ENCODE data around the gene C10orf71. TPM values are rescaled to one million over a fixed set of nuclear protein-coding genes. Genes with fewer than 3 reads are reported as not detected.

Gene C10orf71
- polyA plus RNA-seq, 1 donor from 2014 or later = not detected

GRCh38 chr10:49257626-49258349 lies 41.2 kb upstream of the C10orf71 start:
- Histone ChIP-seq H3K9me2 (ENCODE audit: insufficient read depth, low read length) (no peaks in the 10 kb centered on the region), H3K27me3 (ENCODE audit: insufficient read depth, low read depth, low read length) (no peaks in the 10 kb centered on the region), H2AFZ (ENCODE audit: low read depth, low read length) (no peak overlapping the region), H3K4me3 (ENCODE audit: low read length) (no peak overlapping the region), H3K4me2 (ENCODE audit: low read length) (no peak overlapping the region), H3K36me3 (ENCODE audit: insufficient read depth, low read length) (no peaks in the 10 kb centered on the region), H4K20me1 (ENCODE audit: insufficient read depth) (no peaks in the 10 kb centered on the region), H3K9me3 (ENCODE audit: low read length) (no peaks in the 10 kb centered on the region), H3K9ac (ENCODE audit: low read length) (no peak overlapping the region), H3K79me2 (replicated peaks; ENCODE audit: insufficient read depth, low read length) (no peaks in the 10 kb centered on the region), H3K27ac (ENCODE audit: low read length) (no peak overlapping the region), H3F3A (ENCODE audit: insufficient read depth, low read length, poor library complexity, severe bottlenecking) (no peaks in the 10 kb centered on the region)
- no peak for TF ChIP-seq MXI1 (conservative IDR thresholded peaks at IDR 0.05; ENCODE audit: poor library complexity, severe bottlenecking)
- TF ChIP-seq, protein P1, sequence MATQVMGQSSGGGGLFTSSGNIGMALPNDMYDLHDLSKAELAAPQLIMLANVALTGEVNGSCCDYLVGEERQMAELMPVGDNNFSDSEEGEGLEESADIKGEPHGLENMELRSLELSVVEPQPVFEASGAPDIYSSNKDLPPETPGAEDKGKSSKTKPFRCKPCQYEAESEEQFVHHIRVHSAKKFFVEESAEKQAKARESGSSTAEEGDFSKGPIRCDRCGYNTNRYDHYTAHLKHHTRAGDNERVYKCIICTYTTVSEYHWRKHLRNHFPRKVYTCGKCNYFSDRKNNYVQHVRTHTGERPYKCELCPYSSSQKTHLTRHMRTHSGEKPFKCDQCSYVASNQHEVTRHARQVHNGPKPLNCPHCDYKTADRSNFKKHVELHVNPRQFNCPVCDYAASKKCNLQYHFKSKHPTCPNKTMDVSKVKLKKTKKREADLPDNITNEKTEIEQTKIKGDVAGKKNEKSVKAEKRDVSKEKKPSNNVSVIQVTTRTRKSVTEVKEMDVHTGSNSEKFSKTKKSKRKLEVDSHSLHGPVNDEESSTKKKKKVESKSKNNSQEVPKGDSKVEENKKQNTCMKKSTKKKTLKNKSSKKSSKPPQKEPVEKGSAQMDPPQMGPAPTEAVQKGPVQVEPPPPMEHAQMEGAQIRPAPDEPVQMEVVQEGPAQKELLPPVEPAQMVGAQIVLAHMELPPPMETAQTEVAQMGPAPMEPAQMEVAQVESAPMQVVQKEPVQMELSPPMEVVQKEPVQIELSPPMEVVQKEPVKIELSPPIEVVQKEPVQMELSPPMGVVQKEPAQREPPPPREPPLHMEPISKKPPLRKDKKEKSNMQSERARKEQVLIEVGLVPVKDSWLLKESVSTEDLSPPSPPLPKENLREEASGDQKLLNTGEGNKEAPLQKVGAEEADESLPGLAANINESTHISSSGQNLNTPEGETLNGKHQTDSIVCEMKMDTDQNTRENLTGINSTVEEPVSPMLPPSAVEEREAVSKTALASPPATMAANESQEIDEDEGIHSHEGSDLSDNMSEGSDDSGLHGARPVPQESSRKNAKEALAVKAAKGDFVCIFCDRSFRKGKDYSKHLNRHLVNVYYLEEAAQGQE (IDR thresholded peaks at IDR 0.05; ENCODE audit: borderline replicate concordance) = no peak

DNA sequence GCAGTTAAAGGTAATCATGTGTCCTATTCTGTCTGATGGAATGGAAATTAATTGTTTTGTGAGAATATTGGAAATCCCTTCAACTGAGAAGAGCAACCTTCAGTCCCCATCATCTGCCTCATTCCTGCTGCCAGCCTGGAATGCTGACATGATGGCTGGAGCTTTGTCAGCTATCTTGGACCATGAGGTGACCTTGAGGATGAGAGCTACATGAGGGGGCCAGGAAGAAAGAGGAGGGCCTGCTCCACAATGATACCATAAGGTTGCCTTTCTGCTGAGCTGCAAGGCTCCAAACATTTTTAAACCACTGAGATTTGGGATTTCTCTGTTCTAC lies 40.7 kb upstream of the C10orf71 start:
- Histone ChIP-seq H2AFZ (ENCODE audit: low read depth, low read length) (no peak overlapping the region), H3K79me2 (replicated peaks; ENCODE audit: insufficient read depth, low read length) (no peaks in the 10 kb centered on the region), H3K4me3 (ENCODE audit: low read length) (no peak overlapping the region), H4K20me1 (ENCODE audit: insufficient read depth) (no peaks in the 10 kb centered on the region), H3K27me3 (ENCODE audit: insufficient read depth, low read depth, low read length) (no peaks in the 10 kb centered on the region), H3K27ac (ENCODE audit: low read length) (no peak overlapping the region), H3K9me3 (ENCODE audit: low read length) (no peaks in the 10 kb centered on the region), H3F3A (ENCODE audit: insufficient read depth, low read length, poor library complexity, severe bottlenecking) (no peaks in the 10 kb centered on the region), H3K36me3 (ENCODE audit: insufficient read depth, low read length) (no peaks in the 10 kb centered on the region), H3K9me2 (ENCODE audit: insufficient read depth, low read length) (no peaks in the 10 kb centered on the region), H3K4me2 (ENCODE audit: low read length) (no peak overlapping the region), H3K9ac (ENCODE audit: low read length) (no peak overlapping the region)
- TF ChIP-seq, protein P2, sequence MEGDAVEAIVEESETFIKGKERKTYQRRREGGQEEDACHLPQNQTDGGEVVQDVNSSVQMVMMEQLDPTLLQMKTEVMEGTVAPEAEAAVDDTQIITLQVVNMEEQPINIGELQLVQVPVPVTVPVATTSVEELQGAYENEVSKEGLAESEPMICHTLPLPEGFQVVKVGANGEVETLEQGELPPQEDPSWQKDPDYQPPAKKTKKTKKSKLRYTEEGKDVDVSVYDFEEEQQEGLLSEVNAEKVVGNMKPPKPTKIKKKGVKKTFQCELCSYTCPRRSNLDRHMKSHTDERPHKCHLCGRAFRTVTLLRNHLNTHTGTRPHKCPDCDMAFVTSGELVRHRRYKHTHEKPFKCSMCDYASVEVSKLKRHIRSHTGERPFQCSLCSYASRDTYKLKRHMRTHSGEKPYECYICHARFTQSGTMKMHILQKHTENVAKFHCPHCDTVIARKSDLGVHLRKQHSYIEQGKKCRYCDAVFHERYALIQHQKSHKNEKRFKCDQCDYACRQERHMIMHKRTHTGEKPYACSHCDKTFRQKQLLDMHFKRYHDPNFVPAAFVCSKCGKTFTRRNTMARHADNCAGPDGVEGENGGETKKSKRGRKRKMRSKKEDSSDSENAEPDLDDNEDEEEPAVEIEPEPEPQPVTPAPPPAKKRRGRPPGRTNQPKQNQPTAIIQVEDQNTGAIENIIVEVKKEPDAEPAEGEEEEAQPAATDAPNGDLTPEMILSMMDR (IDR thresholded peaks at IDR 0.05; ENCODE audit: poor library complexity, severe bottlenecking) = no peak
- TF ChIP-seq SMC3 (conservative IDR thresholded peaks at IDR 0.05; ENCODE audit: poor library complexity) = no peak
- no peak for TF ChIP-seq RAD21 (conservative IDR thresholded peaks at IDR 0.05)
- TF ChIP-seq, protein P1 (IDR thresholded peaks at IDR 0.05; ENCODE audit: borderline replicate concordance) = no peak
- no peak for TF ChIP-seq TAF1 (IDR thresholded peaks at IDR 0.05; ENCODE audit: low read depth)
- no peak for TF ChIP-seq MXI1 (conservative IDR thresholded peaks at IDR 0.05; ENCODE audit: poor library complexity, severe bottlenecking)

Measured in neural cell (in vitro differentiated cells).